Transverse colon (tissue), 4 donors: ENCODE measurements around the gene TOMM22.

ENCODE experiments used
- POLR2AphosphoS5 ChIP-seq, 3 donors: sonication (generic); formaldehyde crosslinking; IDR thresholded peaks; one replicate each; pipeline ENCODE4 v1.6.1; 2016; ENCODE audit warnings: antibody characterized with exemption in 3 of 3
- TF ChIP-seq, protein P1 (sequence below), 5 experiments: fragments of 200-600 bp in 3 of 5; fragments of 450-650 bp in 2 of 5; sonication (generic) in 3 of 5; IDR thresholded peaks; 1 replicate in 2 of 5; 2 replicates in 3 of 5; pipeline ENCODE4 v1.5.1; 2016 to 2017; ENCODE audit warnings: antibody characterized with exemption in 5 of 5, inconsistent platforms in 3 of 5, mild to moderate bottlenecking in 2 of 5, moderate library complexity in 1 of 5

DNA sequence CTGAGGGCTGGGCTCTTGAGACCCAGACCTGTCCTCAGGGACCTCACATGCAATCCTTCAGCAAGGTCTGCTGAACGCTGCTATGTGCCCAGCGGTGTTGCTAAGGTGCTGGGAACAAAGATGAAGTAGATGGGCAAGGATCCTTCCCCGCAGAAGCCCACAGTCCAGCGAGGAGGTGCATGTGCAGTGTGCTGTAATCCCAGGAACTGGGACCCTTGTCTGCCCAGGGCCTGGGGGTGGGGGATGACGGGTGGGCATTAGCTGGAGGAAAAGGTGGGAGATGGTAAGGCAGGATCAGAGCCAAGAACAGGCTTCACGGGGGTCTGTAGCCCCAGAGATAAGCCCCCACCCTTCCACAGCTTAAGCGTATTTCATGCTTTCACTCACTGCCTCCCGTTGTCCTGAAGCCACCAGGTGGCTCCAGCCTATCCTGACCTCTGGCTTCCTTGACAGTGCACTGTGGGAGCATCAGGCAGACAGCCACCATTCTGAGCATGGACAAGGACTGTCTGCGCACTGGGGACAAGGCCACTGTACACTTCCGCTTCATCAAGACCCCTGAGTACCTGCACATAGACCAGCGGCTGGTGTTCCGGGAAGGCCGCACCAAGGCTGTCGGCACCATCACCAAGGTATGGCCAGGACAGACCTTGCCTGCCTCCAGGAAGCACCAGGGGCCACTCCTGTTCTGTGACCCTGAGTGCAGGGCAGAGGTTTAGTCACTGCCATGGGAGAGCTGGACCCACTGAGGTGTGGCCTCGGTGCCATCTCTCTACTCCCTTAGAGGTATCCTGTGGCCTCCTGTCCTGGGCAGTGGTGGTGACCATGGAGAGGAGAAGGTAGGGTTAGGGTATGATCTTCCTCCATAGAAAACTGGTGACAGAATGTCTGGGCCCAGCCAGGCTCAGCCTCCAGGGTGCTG lies 46.0 kb downstream of the TOMM22 start:
- TF ChIP-seq POLR2AphosphoS5 (IDR thresholded peaks at IDR 0.05) = no peak
- TF ChIP-seq, protein P1, sequence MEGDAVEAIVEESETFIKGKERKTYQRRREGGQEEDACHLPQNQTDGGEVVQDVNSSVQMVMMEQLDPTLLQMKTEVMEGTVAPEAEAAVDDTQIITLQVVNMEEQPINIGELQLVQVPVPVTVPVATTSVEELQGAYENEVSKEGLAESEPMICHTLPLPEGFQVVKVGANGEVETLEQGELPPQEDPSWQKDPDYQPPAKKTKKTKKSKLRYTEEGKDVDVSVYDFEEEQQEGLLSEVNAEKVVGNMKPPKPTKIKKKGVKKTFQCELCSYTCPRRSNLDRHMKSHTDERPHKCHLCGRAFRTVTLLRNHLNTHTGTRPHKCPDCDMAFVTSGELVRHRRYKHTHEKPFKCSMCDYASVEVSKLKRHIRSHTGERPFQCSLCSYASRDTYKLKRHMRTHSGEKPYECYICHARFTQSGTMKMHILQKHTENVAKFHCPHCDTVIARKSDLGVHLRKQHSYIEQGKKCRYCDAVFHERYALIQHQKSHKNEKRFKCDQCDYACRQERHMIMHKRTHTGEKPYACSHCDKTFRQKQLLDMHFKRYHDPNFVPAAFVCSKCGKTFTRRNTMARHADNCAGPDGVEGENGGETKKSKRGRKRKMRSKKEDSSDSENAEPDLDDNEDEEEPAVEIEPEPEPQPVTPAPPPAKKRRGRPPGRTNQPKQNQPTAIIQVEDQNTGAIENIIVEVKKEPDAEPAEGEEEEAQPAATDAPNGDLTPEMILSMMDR (IDR thresholded peaks at IDR 0.05) = no peak
